B cell (primary cell): ENCODE results near the gene HPS5. TPM values are rescaled to one million over a fixed set of nuclear protein-coding genes. Genes with fewer than 3 reads are reported as not detected.
"Not testable (repeated sequence)": the region's sequence is repeated elsewhere in the genome, so short reads cannot be mapped to it uniquely, and the experiment has no call there.

ENCODE experiments used
- ATAC-seq: fragments of 200-7000 bp; cut with Tn5 transposase; one replicate; pipeline ENCODE4 v1.10.0; 2021; ENCODE audit warnings: low read depth, mild to moderate bottlenecking, moderate number of reproducible peaks, moderate library complexity
- CTCF ChIA-PET: fragments of 350-600 bp; sonication (Branson Sonifier 250); formaldehyde crosslinking; loops from one replicate; lab custom pipeline; 2021; ENCODE audit warnings: antibody characterized with exemption, inconsistent platforms; lab: Charles Lee
- POLR2A ChIA-PET: fragments of 350-600 bp; sonication (Branson Sonifier 250); formaldehyde crosslinking; loops from one replicate; lab custom pipeline; 2021; ENCODE audit warnings: antibody characterized with exemption; lab: Charles Lee
- DNase-seq: peaks from one replicate; pipeline ENCODE4 v3.0.0; 2013
- H2AFZ ChIP-seq: 2 replicates; pipeline ENCODE4 v1.6.1; 2012; ENCODE audit warnings: mild to moderate bottlenecking, low read depth, low read length; ENCODE audit not compliant: insufficient read depth, poor library complexity, severe bottlenecking
- H3K27ac ChIP-seq, 2 donors: 1 replicate in 1 of 2; 2 replicates in 1 of 2; pipeline ENCODE4 v1.5.1; 2012 to 2013; ENCODE audit warnings: low read length in 2 of 2, mild to moderate bottlenecking in 2 of 2, moderate library complexity in 1 of 2
- H3K27me3 ChIP-seq, 4 experiments: fragments of 200-600 bp in 1 of 4; sonication (generic) in 1 of 4; replicated peaks in 1 of 4; 1 replicate in 2 of 4; 2 replicates in 2 of 4; pipeline versions ENCODE4 v1.6.1 to v1.7.0; 2013 to 2016; ENCODE audit warnings: low read length in 3 of 4, mild to moderate bottlenecking in 2 of 4, mixed read lengths in 1 of 4, moderate library complexity in 1 of 4; ENCODE audit not compliant: insufficient read depth in 4 of 4, control insufficient read depth in 3 of 4; ENCODE audit errors: control extremely low read depth in 1 of 4
- H3K36me3 ChIP-seq, 2 experiments: replicated peaks in 1 of 2; 1 replicate in 1 of 2; 2 replicates in 1 of 2; pipeline versions ENCODE4 v1.6.1 to v1.7.1; 2013; ENCODE audit warnings: low read length in 1 of 2; ENCODE audit not compliant: insufficient read depth in 2 of 2, control insufficient read depth in 1 of 2; ENCODE audit errors: control extremely low read depth in 1 of 2, extremely low read depth in 1 of 2
- H3K4me1 ChIP-seq, 2 donors: fragments of 200-600 bp in 1 of 2; sonication (generic) in 1 of 2; 1 replicate in 1 of 2; 2 replicates in 1 of 2; pipeline versions ENCODE4 v1.5.1 to v1.6.1; 2013 to 2017; ENCODE audit warnings: low read length in 2 of 2; ENCODE audit not compliant: control insufficient read depth in 2 of 2, insufficient read depth in 2 of 2
- H3K4me2 ChIP-seq: replicated peaks from 2 replicates; pipeline ENCODE3; 2012; ENCODE audit warnings: mild to moderate bottlenecking, low read depth, low read length; ENCODE audit not compliant: poor library complexity, severe bottlenecking
- H3K4me3 ChIP-seq, 5 experiments: fragments of 200-600 bp in 1 of 5; sonication (generic) in 1 of 5; 1 replicate in 3 of 5; 2 replicates in 2 of 5; pipeline versions ENCODE4 v1.5.1 to v1.7.0; 2011 to 2016; ENCODE audit warnings: low read length in 4 of 5, mild to moderate bottlenecking in 4 of 5, low read depth in 2 of 5, control low read depth in 1 of 5, moderate library complexity in 1 of 5; ENCODE audit not compliant: insufficient read depth in 1 of 5; ENCODE audit errors: control extremely low read depth in 1 of 5, extremely low read depth in 1 of 5
- H3K79me2 ChIP-seq: fragments of 200-600 bp; sonication (generic); one replicate; pipeline ENCODE4 v1.6.0; 2016; ENCODE audit warnings: low read length; ENCODE audit not compliant: control insufficient read depth, insufficient read depth
- H3K9ac ChIP-seq: fragments of 200-600 bp; sonication (generic); 2 replicates; pipeline ENCODE4 v1.6.1; 2017; ENCODE audit warnings: mild to moderate bottlenecking, low read length, moderate library complexity
- H3K9me3 ChIP-seq, 3 donors: one replicate each; pipeline versions ENCODE4 v1.6.1 to v1.7.1; 2013; ENCODE audit warnings: low read length in 2 of 3; ENCODE audit not compliant: control insufficient read depth in 2 of 3, insufficient read depth in 1 of 3; ENCODE audit errors: control extremely low read depth in 1 of 3
- H4K20me1 ChIP-seq: 2 replicates; pipeline ENCODE4 v1.6.0; 2012; ENCODE audit warnings: mild to moderate bottlenecking, low read length; ENCODE audit not compliant: insufficient read depth, control insufficient read depth, poor library complexity, severe bottlenecking
- H3K27ac Mint-ChIP-seq: one replicate; pipeline ENCODE4 v1.8.0; 2021; ENCODE audit warnings: mixed read lengths
- H3K27me3 Mint-ChIP-seq: one replicate; pipeline ENCODE4 v1.8.0; 2021; ENCODE audit warnings: mixed read lengths
- H3K4me1 Mint-ChIP-seq: one replicate; pipeline ENCODE4 v1.8.0; 2021; ENCODE audit warnings: mixed read lengths
- H3K4me3 Mint-ChIP-seq: one replicate; pipeline ENCODE4 v1.8.0; 2021; ENCODE audit warnings: mixed read lengths
- H3K9me3 Mint-ChIP-seq: one replicate; pipeline ENCODE4 v1.8.0; 2022; ENCODE audit warnings: mixed read lengths; ENCODE audit not compliant: insufficient read depth
- WGBS: methylation state at CpG from one replicate; pipeline ENCODE4 v1.1.5; 2013; ENCODE audit warnings: missing lambda C conversion rate; ENCODE audit not compliant: insufficient coverage; 5-methylcytosine and 5-hydroxymethylcytosine counted together
- intact Hi-C: fragments of 100-400 bp; cut with micrococcal nuclease; formaldehyde crosslinking; loops from one replicate; pipeline ENCODE4 v1.10.0; 2022
- polyA plus RNA-seq: library from polyadenylated mRNA; depleted of rRNA; stranded (reverse); fragments of >200 nt; gene quantifications from 2 replicates; pipeline ENCODE4 v1.2.3, GENCODE V29; 2012
- total RNA-seq, 2 donors: library from RNA; stranded (reverse); fragments of 120-200 nt in 1 of 2; gene quantifications; 1 replicate in 1 of 2; 2 replicates in 1 of 2; pipeline versions ENCODE4 v1.2.3 to v1.2.4, GENCODE V29; 2013 to 2022
- TF ChIP-seq, protein P1 (sequence below): fragments of 200-600 bp; IDR thresholded peaks from one replicate; pipeline ENCODE4 v1.8.0; 2022; ENCODE audit warnings: antibody characterized with exemption, mild to moderate bottlenecking

Gene HPS5
- total and polyA plus RNA-seq, 2 donors (not counting 1 experiment from before 2014, with no cell fraction given) = 15.2 to 31.3 TPM

DNA sequence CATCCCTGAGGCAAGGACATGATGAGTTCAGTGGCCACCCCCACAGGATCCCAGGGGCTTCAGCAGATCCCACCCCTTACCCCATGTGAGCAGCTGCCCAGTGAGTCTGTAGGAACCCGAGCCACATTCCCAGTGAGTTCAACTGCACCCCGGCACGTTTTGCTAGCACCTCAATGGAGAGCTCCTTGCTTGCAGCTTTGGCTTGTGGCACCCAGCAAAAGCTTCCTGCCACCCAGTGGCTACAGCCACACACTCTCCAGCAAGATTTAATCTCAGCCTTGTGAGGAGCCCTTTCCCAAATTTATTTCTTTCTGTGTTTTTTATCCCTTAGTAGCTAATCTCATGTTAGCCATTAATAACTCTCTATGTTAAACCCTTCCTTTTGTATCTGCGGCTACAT lies 51.8 kb downstream of the HPS5 start:
- no peaks in the 10 kb centered on the region for H3K9me3 ChIP-seq
- intact Hi-C loops = no loop called here
- Mint-ChIP-seq H3K4me3 (no peak overlapping the region), H3K27ac (no peak overlapping the region), H3K4me1 (peaks cover 12% of the 10 kb centered on the region), H3K9me3 (no peaks in the 10 kb centered on the region), H3K27me3 (no peaks in the 10 kb centered on the region)
- ChIA-PET POLR2A (no interaction called here), CTCF (no interaction called here)
- no peaks in the 10 kb centered on the region for H3K79me2 ChIP-seq
- H3K36me3 ChIP-seq = no peaks in the 10 kb centered on the region
- no peaks in the 10 kb centered on the region for H3K27me3 ChIP-seq
- no peak for DNase-seq
- H3K4me3 ChIP-seq = no peak overlapping the region
- TF ChIP-seq, protein P1, sequence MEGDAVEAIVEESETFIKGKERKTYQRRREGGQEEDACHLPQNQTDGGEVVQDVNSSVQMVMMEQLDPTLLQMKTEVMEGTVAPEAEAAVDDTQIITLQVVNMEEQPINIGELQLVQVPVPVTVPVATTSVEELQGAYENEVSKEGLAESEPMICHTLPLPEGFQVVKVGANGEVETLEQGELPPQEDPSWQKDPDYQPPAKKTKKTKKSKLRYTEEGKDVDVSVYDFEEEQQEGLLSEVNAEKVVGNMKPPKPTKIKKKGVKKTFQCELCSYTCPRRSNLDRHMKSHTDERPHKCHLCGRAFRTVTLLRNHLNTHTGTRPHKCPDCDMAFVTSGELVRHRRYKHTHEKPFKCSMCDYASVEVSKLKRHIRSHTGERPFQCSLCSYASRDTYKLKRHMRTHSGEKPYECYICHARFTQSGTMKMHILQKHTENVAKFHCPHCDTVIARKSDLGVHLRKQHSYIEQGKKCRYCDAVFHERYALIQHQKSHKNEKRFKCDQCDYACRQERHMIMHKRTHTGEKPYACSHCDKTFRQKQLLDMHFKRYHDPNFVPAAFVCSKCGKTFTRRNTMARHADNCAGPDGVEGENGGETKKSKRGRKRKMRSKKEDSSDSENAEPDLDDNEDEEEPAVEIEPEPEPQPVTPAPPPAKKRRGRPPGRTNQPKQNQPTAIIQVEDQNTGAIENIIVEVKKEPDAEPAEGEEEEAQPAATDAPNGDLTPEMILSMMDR = no peak
- ATAC-seq = no peak
- no peaks in the 10 kb centered on the region for H4K20me1 ChIP-seq
- no peaks in the 10 kb centered on the region for H3K4me1 ChIP-seq
- H3K27ac ChIP-seq = no peak overlapping the region
- H3K4me2 ChIP-seq = no peak overlapping the region
- H2AFZ ChIP-seq = no peak overlapping the region
- no peak overlapping the region for H3K9ac ChIP-seq
- WGBS = 93% methylated on average over 4 of the region's 4 CpGs

DNA sequence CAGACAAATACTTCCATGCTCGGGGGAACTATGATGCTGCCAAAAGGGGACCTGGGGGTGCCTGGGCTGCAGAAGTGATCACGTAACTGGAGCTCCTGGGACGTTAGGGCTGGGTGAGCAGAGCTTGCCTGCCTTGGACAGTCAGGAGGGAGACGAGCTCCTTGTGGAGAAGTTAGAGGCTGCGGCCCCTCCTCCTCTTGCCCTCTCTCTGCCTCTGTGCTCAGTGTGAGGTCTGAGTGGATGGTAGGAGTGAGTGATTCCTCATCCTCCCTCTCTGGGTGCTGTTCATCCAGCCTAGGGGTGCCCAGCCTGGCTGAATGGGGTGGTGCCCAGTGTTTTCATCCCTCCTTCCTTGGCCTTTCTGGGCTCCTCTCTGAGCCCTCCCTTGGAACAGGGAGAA lies 52.7 kb downstream of the HPS5 start:
- H3K27ac ChIP-seq, H3K9me3 Mint-ChIP-seq, intact Hi-C loops, H3K4me1 ChIP-seq, H3K9me3 ChIP-seq, DNase-seq, H3K27me3 ChIP-seq, H3K36me3 ChIP-seq, H3K9ac ChIP-seq, H3K27ac Mint-ChIP-seq, H3K79me2 ChIP-seq, H4K20me1 ChIP-seq, H2AFZ ChIP-seq, H3K4me2 ChIP-seq, H3K27me3 Mint-ChIP-seq, CTCF ChIA-PET, ATAC-seq, H3K4me3 ChIP-seq, H3K4me3 Mint-ChIP-seq: not testable (repeated sequence)
- POLR2A ChIA-PET = interaction anchor here (0.6 kb wide), 1 partner anchor 42 kb away, joined by 4 read pairs; no protein-coding TSS in a partner anchor
- no CpG with 5 or more reads among the region's 5 CpGs for WGBS
- H3K4me1 Mint-ChIP-seq = peaks cover 12% of the 10 kb centered on the region

DNA sequence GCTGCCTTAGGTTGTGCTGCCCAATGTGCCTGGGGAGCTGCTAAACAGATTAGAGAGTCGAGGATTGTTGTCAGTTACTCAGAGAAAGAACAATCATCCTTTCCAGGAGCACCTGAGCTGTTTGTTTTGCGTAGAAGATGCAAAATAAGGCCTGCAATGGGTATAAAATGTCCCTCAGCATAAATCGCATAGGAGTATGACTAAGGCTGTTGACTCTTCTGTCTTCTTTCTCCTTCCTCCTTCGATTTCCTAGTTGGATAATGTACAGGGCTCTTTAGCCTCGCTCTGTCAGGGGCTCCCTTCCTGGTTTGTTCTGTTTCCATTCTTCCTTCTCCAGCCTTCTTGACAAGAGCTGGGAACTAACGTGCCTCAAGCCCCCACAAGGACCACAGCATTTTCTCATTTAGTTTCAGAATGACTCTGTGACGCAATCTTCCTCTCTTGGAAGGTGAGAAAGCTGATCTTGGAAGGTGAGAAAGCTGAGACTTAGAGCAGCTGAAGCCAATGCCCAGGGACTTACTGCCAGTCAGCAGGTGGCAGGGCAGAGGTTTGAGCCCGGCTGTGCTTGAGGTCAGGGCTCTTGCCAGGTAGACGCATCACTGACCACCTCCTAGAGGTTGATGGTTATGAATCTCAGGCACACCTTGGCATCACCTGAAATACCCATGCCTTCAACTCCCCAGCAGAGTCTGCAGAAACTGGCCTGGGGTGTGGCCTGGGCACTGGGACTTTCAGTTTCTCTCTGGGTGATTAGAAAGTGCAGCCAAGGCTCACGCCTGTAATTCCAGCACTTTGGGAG lies 54.4 kb downstream of the HPS5 start:
- H3K27ac ChIP-seq = peak overlapping the region; percentile 54 to 69
- H3K9me3 Mint-ChIP-seq = not testable (repeated sequence)

More for the DNA sequence above, 54.4 kb downstream of the HPS5 start:
- peak overlapping the region in 1 of 5 experiments; percentile 32 for H3K4me3 ChIP-seq
- H3K4me1 ChIP-seq, H3K27me3 ChIP-seq, intact Hi-C loops, H2AFZ ChIP-seq, POLR2A ChIA-PET, H4K20me1 ChIP-seq, DNase-seq, H3K36me3 ChIP-seq, CTCF ChIA-PET, H3K9me3 ChIP-seq, H3K4me2 ChIP-seq, H3K27me3 Mint-ChIP-seq, H3K79me2 ChIP-seq: not testable (repeated sequence)
- ATAC-seq = peak; percentile 70
- H3K4me1 Mint-ChIP-seq = peaks cover 16% of the 10 kb centered on the region
- H3K4me3 Mint-ChIP-seq = peak overlapping the region; percentile 76
- peak overlapping the region; percentile 80 for H3K27ac Mint-ChIP-seq
- whole genome bisulfite sequencing = 60% methylated on average over 1 of the region's 10 CpGs
- peak overlapping the region; percentile 32 for H3K9ac ChIP-seq
